Hematopoietic multipotent progenitor cell treated with erythropoietin and hydrocortisone succinate and interleukin-3 and kit ligand, for 8 days (in vitro differentiated cells): ENCODE results near the gene SEPTIN14.
"Not testable (repeated sequence)": the region's sequence is repeated elsewhere in the genome, so short reads cannot be mapped to it uniquely, and the experiment has no call there.

Experiments
- DNase-seq: peaks from one replicate; pipeline ENCODE4 v3.0.0-alpha.2; 2015

Gene SEPTIN14

GRCh38 chr7:55862652-55863051, at the start of gene SEPTIN14:
TSS of gene SEPTIN14 (minus strand) at chr7:55862752. CDS start at chr7:55861996, 756 bp downstream.
- DNase-seq: not testable (repeated sequence)

DNA sequence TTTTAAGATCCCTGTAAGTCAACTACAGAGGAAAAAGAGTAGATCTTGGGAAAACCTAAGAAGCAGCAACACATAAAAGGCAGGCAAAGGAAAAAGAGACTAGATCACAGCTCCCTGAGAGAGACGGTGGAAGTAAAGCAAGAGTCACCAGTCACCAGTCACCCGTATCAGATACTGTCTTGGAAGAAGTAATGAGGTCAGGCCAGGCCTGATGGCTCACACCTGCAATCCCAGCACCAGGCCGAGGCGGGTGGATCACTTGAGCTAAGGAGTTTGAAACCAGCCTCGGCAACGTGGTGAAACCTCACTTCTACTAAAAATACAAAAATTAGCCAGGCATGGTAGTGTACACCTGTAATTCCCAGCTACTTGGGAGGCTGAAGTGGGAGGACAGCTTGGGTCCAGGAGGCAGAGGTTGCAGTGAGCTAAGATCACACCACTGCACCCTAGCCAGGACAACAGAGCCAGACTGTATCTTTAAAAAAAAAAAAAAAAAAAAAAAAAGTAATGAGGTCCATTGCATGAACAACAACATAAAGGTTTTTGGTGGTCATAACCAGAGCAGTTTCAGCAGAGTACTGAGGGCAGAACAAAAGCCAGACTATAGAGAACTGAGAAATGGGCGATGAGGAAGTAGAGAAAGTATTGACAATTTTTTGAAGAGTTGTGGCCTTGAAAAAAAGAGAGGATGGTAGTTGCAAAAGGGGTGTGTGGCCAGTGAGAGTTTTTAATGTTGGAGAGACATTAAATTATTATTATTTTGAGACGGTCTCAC, 41.6 kb upstream of the SEPTIN14 start:
- no peak for DNase-seq

- peak; percentile 59 for DNase-seq
Observed at GRCh38 chr7:55901059-55901458, 38.5 kb upstream of the SEPTIN14 start.

DNA sequence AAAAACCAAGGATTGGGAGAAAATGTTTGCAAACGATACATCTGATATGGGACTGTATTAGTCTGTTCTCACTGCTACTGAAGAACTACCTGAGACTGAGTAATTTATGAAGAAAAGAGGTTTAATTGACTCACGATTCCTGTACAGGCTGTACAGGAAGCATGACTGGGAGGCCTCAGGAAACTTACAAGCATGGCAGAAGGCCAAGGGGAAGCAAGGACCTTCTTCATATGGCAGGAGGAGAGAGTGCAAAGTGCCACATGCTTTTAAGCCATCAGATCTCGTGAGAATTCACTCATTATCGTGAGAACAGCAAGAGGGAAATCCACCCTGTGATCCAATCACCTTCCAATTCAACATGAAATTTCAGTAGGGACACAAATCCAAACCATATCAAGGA, 35.7 kb upstream of the SEPTIN14 start:
- no peak for DNase-seq

- no peak for DNase-seq
Observed at GRCh38 chr7:55895021-55895420, 32.5 kb upstream of the SEPTIN14 start.

DNA sequence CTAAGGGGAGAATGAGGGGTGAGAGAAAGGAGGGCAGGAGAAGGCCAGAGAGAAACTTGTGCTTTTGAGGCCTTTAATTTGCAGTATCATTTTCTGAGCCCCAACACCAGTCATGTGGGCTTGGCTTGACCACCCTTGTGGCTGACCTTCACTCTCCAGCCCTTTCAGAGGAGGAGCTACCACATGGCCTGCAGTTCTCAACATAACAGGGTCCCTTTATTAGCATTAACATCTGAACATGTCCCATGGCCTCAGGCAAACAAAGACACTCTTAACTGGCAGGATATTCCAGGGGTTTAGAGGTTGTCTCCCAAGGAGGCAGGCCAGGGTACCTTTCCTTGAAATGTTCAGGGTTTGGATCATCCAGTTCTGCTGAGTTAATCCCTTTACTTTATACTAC, 31.4 kb upstream of the SEPTIN14 start:
- DNase-seq: no peak

DNA sequence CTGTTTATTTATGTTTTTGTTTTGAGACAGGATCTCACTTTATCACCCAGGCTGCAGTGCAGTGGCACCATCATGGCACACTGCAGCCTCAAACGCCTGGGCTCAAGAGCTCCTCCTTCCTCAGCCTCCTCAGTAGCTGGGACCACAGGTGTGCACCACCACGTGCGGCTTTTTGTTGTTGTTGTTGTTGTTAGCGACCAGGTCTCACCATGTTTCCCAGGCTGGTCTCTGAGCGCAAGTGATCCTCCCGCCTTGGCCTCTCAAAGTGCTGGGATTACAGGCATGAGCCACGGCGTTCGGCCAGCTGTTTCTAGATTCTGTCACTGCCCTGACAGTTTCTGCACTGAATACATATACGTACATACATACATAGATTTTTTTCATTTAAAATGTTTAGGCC, 25.8 kb upstream of the SEPTIN14 start:
- not testable (repeated sequence) for DNase-seq

GRCh38 chr7:55887821-55888247, 25.3 kb upstream of the SEPTIN14 start:
- DNase-seq: peak; percentile 50

DNA sequence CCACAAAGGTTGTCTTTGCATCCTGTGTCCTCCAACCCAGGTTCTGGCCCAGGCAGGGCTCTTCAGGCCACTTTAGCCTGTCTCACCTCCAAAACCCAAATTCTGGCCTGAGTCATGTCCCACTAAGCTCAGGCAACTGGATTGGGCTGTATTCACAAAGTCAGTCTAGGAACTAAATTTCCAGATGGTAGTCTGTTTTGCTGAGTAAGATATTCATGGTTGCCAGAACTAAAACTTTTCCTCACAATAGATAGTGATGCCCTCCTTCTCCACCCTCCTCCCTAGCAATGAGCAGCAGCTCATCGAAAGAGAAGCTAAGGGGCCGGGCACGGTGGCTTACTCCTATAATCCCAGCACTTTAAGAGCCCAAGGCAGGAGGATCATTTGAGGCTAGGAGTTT, 21.8 kb upstream of the SEPTIN14 start:
- DNase-seq: no peak

DNA sequence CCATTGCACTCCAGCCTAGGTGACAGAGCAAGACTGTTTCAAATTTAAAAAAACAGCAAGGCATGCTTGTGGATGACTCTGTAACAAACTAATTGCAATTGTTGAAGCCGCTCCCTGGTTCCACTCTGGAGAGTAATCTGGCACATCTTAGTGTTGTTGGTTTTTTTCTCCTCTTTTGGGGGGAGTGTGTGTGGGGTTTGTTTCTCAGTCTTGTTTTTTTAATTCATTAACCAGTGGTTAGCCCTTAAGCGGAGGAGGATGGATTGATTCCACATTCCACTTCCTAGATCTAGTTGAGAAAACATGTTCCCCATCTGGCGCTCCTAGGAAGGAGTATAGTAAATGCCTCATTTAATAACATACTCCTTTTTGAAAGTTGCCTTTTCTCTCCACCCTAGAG, 16.1 kb upstream of the SEPTIN14 start:
- no peak for DNase-seq

DNA sequence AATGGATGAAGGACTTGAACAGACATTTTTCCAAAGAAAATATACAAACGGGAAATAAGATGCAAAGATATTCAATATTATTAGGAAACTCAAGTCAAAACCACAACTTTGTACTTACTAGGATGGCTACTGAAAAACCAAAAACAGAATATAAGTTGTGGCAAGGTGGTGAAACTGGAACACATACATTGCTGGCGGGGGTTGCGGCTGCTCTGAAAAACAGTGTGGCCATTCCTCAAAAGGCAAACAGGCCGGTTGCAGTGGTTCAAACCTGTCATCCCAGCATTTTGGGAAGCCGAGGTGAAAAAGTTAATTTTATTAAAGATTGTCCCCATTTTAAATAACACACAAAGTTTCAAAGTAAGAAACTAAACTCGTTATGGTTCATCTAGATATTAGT, 14.8 kb upstream of the SEPTIN14 start:
- no peak for DNase-seq

GRCh38 chr7:55873765-55874164, 11.2 kb upstream of the SEPTIN14 start:
- no peak for DNase-seq

GRCh38 chr7:55871932-55872485, 9.5 kb upstream of the SEPTIN14 start:
- DNase-seq: no peak

GRCh38 chr7:55868989-55869388, 6.4 kb upstream of the SEPTIN14 start:
- DNase-seq: not testable (repeated sequence)

- DNase-seq: not testable (repeated sequence)
Observed at GRCh38 chr7:55845164-55845563, 17.4 kb downstream of the SEPTIN14 start.

GRCh38 chr7:55838595-55838994, 24.0 kb downstream of the SEPTIN14 start:
- DNase-seq: no peak

DNA sequence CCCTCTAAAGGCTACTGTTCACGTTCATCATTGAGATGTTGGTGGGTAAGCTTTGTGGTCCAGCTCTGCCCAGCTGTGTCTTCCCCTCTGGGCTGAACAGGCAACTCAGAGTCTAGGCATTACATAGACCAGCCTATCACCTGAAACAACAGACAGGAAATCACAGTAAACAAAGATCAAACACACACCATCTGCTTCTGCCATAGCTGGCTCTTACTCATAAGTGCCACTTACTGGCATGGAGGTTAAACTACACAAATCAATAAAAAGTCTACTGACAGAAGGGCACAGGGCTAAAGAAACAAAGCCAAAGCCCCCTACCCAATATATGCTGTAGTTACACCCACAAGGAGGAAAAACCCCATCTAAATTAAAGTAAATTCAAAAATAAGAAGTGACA, 35.0 kb downstream of the SEPTIN14 start:
- no peak for DNase-seq

- no peak for DNase-seq
Observed at GRCh38 chr7:55818686-55819085, 43.9 kb downstream of the SEPTIN14 start.

- DNase-seq: not testable (repeated sequence)
Observed at GRCh38 chr7:55797260-55797659, 65.3 kb downstream of the SEPTIN14 start.

GRCh38 chr7:55794527-55794926, 68.0 kb downstream of the SEPTIN14 start:
- DNase-seq: no peak

- DNase-seq: no peak
Observed at GRCh38 chr7:55792048-55792447, 70.5 kb downstream of the SEPTIN14 start.

- no peak for DNase-seq
Observed at GRCh38 chr7:55787796-55788195, 74.8 kb downstream of the SEPTIN14 start.

GRCh38 chr7:55786901-55787300, 75.7 kb downstream of the SEPTIN14 start:
- no peak for DNase-seq

DNA sequence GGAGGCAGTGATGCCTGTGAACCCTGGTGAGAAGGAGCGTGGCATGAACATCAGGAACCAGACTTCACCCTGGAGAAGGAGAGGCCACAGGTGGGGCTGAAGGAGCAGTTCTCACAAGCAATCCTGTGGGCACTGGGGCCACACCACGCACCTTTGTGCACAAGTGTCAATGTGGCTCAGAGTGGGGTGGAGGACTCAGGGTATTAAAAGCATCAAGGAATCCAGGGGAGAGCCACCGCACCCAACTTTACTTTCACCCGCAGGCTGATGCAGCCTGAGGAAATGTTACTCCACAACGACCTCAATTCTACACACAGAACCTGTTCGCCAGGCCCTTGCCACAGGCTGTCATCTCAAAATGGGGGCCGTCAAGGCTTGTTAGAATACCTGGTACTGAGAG, 77.1 kb downstream of the SEPTIN14 start:
- DNase-seq: not testable (repeated sequence)

GRCh38 chr7:55784151-55784550, 78.4 kb downstream of the SEPTIN14 start:
- DNase-seq: no peak
